ENCODE data around the gene SIGLEC10. TPM values are rescaled to one million over a fixed set of nuclear protein-coding genes. Genes with fewer than 3 reads are reported as not detected.
A peak's percentile ranks its signal among the peaks of the same experiment; 100 is the strongest.

SIGLEC10 gene
- total and polyA plus RNA-seq, 9 of the 15 experiments (the other 6 are each of a cell fraction or from before 2014, with no cell fraction given), result 0.10 to 1.8 (median 0.82) TPM

DNA sequence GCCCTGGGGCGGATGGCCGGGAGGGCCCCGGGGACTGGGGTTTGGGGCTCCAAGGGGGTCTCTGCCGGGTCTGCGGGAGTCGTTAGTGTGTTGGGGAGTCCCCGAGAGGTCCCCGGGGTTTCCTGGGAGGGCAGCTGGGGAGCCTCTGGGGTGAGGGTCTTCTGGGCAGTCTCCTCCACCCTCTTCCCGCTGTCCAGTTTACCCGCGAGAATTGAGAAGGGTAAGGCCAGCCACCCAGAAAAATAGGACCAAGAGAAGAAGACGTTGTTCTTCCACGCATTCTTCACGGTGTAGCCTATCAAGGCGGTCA, 50.2 kb downstream of the SIGLEC10 start (continued):
- TF ChIP-seq, protein P1, sequence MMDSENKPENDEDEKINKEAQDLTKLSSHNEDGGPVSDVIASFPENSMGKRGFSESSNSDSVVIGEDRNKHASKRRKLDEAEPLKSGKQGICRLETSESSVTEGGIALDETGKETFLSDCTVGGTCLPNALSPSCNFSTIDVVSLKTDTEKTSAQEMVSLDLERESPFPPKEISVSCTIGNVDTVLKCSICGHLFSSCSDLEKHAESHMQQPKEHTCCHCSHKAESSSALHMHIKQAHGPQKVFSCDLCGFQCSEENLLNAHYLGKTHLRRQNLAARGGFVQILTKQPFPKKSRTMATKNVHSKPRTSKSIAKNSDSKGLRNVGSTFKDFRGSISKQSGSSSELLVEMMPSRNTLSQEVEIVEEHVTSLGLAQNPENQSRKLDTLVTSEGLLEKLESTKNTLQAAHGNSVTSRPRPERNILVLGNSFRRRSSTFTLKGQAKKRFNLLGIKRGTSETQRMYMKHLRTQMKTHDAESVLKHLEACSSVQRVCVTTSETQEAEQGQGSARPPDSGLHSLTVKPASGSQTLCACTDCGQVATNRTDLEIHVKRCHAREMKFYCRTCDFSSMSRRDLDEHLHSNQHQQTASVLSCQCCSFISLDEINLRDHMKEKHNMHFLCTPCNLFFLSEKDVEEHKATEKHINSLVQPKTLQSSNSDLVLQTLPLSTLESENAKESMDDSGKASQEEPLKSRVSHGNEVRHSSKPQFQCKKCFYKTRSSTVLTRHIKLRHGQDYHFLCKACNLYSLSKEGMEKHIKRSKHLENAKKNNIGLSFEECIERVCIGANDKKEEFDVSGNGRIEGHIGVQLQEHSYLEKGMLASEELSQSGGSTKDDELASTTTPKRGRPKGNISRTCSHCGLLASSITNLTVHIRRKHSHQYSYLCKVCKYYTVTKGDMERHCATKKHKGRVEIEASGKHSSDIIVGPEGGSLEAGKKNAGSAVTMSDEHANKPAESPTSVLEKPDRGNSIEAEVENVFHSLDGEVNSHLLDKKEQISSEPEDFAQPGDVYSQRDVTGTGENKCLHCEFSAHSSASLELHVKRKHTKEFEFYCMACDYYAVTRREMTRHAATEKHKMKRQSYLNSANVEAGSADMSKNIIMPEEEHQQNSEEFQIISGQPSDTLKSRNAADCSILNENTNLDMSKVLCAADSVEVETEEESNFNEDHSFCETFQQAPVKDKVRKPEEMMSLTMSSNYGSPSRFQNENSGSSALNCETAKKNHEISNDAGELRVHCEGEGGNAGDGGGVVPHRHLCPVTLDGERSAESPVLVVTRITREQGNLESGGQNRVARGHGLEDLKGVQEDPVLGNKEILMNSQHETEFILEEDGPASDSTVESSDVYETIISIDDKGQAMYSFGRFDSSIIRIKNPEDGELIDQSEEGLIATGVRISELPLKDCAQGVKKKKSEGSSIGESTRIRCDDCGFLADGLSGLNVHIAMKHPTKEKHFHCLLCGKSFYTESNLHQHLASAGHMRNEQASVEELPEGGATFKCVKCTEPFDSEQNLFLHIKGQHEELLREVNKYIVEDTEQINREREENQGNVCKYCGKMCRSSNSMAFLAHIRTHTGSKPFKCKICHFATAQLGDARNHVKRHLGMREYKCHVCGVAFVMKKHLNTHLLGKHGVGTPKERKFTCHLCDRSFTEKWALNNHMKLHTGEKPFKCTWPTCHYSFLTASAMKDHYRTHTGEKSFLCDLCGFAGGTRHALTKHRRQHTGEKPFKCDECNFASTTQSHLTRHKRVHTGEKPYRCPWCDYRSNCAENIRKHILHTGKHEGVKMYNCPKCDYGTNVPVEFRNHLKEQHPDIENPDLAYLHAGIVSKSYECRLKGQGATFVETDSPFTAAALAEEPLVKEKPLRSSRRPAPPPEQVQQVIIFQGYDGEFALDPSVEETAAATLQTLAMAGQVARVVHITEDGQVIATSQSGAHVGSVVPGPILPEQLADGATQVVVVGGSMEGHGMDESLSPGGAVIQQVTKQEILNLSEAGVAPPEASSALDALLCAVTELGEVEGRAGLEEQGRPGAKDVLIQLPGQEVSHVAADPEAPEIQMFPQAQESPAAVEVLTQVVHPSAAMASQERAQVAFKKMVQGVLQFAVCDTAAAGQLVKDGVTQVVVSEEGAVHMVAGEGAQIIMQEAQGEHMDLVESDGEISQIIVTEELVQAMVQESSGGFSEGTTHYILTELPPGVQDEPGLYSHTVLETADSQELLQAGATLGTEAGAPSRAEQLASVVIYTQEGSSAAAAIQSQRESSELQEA (IDR thresholded peaks at IDR 0.05; ENCODE audit: low read depth), result no peak
- no peak for TF ChIP-seq ATF7 (IDR thresholded peaks at IDR 0.05)
- TF ChIP-seq POLR2AphosphoS5 (IDR thresholded peaks at IDR 0.05; ENCODE audit: control insufficient read depth, insufficient read depth, low read depth, low read length), result peak; percentile 82
- TF ChIP-seq HSF4 (CRISPR knock-in tag; IDR thresholded peaks at IDR 0.05; ENCODE audit: borderline replicate concordance), result no peak
- no peak for TF ChIP-seq PHF21A (IDR thresholded peaks at IDR 0.05; ENCODE audit: borderline replicate concordance, low read depth)
- TF ChIP-seq TBP (optimal IDR thresholded peaks at IDR 0.05; ENCODE audit: low read depth, low read length), result peak; percentile 80

All from K562 (cell line).